Medulla oblongata (tissue), 1 donor: Measurements from ENCODE around the gene BMI1.
"Not testable (repeated sequence)": the region's sequence is repeated elsewhere in the genome, so short reads cannot be mapped to it uniquely, and the experiment has no call there.

Experiments
- DNase-seq: peaks from one replicate; pipeline ENCODE4 v3.0.0-alpha.2; 2015; ENCODE audit errors: extremely low spot score

BMI1 gene

DNA sequence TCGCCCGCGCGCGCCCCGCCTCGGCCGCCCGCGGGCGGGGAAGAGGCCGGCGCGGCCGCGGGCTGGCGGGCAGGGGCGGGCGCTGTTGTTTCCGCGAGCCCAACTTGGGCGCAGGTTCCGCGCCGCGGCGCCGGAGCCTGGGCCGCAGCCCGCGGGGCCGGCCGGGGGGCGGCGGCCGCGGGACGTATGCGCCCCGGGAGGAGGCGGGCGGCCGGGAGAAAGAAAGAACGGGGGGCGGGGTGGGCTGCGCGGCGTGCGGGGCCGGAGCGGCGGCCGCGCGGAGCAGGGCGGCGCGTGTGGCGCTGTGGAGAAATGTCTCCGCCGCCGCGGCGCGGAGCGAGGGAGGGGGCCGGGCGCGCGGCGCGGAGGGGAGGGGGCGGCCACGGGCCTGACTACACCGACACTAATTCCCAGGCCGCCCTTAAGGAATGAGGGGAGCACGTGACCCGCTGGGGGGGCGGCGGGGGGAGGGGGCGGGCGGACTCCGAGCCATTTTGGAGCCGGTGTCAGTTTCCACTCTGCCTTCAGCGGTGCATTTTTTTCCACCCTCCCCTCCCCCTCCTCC, at the start of gene BMI1:
TSS of gene BMI1 (plus strand) at position 509 of the 565 bp plus-strand sequence. CDS start 5,351 bp downstream, outside the sequence.
- peak; percentile 83 for DNase-seq

DNA sequence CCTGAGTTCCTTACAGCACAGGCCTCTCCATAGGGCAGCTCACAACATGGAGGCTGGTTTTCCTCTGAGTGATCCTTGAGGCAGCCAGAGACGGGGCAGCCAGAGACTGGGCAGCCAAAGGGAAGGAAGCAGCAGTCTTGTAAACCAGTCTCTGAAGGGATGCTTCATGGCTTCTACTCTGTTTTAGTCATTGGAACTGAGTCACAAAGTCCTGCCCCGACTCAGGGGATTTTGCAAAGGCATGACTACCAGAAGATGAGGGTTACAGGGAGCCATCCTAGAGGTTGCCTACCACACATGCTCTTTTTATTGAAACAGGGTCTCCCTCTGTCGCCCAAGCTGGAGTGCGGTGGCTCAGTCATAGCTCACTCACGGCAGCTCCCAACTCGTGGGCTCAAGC, 49.1 kb upstream of the BMI1 start:
- DNase-seq = no peak

DNA sequence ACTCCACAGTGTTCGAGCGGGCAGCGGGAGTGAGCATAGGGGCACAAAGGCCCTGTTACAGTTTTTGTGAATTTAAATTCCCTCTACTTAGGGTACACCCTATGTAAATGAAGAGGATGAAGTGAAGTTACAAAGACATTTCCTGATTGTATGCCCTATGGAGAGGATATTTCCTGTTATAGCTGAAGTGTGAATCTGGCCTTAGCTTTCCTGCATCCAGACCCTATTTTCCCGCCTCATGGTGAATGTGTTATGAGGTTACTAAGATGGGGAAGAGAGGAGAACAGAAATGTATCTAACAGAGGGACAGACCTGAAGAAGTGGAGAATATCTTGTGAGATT, 42.5 kb upstream of the BMI1 start:
- DNase-seq = no peak

DNA sequence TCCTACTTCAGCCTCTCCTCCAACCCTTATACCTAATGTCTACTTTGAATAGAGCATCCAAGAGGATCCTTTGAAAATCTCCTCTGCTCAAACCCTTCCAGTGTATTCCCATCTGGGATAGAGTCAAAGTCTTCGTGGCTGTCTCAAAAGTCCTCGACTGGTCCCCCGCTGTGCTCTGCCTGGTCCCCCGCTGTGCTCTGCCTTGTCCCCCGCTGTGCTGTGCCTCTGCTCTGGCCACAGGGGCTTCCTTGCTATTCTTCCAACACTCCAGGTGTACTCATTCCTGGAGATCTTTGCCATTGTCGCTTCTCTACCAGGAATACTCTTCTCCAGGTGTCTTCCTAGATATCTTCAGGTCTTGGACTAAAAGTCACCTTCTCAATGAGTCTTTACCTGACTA, 40.8 kb upstream of the BMI1 start:
- no peak for DNase-seq

DNA sequence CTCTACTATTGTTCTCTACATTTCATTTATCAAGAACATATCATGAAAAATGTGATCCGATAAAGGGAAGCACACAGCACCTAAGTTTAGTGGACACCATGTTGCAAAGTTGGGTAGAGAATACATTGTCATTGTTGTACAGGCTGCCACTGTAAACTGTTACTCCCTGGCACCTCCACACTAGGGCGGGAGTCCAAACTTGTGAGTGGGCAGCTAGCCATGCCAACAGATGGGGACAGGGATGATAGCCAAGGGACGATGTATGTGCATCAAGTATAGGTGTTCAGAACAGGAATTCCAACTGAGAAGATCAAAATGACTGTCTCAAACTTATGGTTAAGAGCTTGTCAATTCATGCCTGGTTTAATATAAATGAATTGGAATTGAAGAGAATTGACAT, 35.8 kb upstream of the BMI1 start:
- no peak for DNase-seq

DNA sequence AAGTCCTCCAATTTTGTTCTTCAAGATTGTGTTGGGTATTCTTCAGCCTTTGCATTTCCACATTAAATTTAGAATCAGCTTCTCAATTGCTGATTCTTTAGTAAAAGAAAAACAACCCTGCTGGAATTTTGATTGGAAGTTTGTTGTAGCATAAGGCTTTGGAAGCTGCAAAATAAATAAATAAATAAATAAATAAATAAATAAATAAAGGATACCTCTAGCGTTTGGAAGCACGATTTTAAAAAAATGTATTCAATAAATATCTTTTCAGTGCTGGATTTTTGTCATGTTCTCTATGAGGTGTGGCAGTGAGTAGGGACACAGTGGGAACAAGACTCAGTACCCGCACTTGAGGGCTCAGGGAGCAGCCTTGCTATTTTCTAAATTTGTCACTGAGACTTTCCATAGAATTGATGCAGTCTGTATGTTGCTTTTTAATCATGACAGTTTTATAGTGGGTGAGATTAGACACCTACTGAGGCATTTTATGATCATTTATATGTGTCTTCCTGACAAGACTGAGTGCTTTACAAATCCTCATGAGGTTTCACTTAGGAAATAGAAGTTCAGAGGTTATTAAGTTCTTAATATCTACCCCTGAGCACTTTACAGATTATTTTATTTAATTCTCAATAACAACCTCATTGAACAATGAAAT, 27.0 kb upstream of the BMI1 start:
- no peak for DNase-seq

DNA sequence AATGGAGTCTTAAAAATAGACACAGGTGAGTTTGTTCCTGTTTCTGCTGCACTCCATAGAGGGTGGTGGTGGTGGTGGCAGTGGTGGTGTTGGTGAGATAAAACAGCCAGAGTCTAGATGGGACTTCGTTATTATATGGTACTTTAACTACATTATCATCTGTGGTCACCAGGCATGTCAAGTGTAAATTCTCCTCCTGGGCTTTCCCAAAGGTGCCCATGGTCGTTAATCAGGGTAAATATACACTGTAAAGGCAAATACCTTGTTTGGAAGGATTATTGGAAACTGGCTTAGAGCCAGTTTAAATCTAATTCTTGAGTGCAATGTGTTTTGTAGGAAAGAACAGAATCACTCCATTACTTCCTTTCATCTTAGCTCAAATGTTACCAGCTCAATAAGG, 26.2 kb upstream of the BMI1 start:
- DNase-seq = no peak

DNA sequence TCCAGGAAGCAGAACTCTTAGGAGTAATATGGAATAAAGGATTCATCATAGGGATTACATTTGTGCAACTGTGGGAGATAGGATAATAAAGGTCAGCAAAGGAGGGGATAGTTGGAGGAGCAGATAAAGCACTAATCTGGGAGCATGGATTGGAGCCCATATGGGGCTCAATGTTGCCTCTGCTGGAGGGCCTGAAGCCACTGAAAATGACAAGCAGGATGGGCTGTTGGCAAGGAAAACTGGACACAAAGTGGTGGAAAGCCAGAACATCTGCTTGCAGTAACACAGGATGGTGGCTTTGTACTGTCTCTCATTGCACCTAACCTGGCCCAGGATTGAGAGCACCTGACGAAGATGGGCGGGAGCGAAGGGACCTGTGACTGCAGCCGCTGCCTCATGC, 19.7 kb upstream of the BMI1 start:
- no peak for DNase-seq

DNA sequence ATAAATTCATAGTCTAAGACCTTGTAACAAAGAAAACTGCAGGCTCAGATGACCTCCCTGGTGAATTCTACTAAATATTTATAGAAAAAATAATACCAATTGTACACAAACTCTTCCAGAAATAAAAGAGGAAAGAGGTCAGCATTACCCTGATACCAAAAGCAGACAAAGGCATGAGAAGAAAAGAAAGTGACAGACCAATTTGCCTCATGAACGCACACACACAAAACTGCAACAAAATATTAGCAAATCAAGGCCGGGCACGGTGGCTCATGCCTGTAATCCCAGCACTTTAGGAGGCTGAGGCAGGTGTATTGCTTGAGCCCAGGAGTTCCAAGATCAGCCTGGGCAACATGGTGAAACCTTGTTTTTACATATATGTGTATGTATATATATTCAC, 17.4 kb upstream of the BMI1 start:
- DNase-seq = no peak

DNA sequence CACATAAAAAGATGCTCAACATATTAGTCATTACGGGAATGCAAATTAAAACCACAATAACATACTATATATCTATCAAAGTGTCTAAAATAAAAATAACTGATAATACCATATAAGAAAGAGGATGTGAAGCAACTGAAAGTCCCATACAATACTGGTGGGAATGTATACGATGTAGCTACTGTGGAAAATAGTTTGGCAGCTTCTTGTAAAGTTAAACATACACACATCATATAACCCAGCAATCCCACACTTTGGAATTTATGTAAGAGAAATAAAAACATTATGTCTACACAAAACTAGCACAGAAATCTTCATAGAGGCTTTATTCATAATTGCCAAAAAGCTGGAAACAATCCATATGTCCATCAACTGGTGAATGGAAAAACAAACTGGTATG, 15.2 kb upstream of the BMI1 start:
- DNase-seq = no peak

DNA sequence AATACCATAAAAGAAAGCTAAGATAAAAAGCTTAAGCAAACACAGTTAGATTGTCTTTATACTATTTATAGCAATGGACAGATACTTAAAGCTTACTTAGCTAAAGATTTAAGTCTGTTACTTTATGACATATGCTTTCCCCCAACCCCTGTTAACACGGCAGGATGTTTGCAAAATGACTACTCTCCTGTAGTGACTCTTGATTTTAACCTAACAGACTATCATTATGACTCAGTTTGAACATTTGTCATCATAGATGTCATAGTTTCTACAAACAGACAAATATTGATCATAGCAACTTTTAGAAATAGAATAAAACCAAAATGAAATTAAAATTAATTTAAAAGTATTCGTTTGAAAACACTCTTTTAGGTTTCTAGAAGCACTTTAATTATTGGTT, 12.5 kb upstream of the BMI1 start:
- no peak for DNase-seq

DNA sequence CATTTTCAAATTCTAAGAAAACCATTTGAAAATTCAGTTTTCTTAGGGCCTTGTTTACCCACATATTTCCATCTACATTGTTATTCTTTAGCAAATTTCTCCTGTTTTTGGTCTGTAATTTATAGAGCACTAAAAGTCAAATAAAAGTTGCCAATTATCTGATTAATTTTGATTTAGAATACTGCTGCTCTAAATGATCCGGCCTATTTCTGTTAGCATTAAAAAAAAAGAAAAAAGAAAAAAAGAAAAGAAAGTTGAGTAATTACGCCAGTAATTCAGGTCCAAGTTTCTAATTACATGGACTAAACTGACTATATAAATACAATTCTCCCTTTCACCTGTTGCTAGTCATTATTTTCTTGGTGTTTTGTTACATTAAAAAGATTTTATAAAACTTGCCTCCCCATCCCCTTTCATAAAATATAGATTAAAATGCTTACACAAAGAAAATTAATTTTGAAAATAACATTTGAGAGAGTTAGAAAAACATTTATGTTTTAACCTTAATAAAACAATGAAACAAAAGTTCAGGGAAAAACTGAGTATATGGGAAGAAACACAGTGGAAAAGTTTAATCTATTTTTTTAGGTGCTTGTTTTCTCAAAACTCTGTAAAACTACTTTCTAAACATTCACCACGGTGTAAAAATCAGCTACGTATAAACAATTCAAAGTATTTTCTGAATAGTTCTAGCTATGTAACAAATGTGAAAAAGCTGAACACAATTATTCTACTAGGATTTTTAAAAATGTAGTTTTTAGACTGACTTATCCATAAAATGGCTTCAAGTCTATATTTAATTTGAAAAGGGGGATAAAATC, 11.5 kb upstream of the BMI1 start:
- no peak for DNase-seq

DNA sequence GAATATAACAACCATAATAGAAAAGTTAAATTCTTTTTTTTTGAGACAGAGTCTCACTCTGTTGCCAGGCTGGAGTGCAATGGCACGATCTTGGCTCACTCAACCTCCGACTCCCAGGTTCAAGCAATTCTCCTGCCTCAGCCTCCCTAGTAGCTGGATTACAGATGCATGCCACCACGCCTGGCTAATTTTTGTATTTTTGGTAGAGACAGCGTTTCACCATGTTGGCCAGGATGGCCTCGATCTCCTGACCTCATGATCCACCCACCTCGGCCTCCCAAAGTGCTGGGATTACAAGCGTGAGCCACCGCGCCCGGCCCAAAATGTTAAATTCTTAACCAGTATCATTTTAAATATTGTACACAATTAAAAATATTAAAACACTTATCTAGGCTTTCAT, 10.9 kb upstream of the BMI1 start:
- not testable (repeated sequence) for DNase-seq

DNA sequence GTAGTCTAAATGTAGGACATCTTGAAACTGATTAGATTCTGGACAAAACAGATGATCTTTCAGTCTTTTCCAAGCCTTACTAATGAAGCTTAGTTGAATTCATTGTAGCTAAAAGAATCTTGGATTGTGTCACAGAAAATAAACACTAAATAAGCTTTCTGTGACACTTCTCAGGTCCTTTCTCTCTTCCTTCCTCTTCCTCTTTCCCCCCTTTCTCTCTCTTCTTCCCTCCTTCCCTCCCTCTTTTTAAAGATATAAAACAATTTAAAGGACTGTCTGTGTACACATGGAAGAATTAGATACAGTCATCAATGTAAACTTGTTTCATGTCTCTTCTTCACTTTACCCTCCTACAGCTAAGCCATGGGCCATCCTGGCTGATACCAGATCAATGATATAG, 10.0 kb upstream of the BMI1 start:
- no peak for DNase-seq

DNA sequence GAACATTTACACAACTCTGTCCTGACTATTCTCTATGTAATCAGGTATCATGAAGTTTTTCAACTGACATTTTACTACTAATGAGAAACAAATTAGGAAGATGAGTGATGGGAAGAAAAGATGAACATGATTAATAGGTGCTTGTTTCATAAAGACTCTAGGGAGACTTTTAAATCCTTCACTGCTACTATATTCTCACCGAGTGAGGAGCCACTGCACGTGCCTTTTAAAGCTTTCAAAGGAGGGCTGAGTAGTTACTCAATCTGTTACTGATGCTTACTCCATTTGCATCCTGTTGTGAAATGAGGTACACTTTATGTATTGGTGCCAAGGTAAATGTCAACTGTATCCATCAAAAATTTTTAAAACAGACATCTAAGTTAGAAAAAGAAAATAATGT, 6.0 kb upstream of the BMI1 start:
- DNase-seq = peak; percentile 15

DNA sequence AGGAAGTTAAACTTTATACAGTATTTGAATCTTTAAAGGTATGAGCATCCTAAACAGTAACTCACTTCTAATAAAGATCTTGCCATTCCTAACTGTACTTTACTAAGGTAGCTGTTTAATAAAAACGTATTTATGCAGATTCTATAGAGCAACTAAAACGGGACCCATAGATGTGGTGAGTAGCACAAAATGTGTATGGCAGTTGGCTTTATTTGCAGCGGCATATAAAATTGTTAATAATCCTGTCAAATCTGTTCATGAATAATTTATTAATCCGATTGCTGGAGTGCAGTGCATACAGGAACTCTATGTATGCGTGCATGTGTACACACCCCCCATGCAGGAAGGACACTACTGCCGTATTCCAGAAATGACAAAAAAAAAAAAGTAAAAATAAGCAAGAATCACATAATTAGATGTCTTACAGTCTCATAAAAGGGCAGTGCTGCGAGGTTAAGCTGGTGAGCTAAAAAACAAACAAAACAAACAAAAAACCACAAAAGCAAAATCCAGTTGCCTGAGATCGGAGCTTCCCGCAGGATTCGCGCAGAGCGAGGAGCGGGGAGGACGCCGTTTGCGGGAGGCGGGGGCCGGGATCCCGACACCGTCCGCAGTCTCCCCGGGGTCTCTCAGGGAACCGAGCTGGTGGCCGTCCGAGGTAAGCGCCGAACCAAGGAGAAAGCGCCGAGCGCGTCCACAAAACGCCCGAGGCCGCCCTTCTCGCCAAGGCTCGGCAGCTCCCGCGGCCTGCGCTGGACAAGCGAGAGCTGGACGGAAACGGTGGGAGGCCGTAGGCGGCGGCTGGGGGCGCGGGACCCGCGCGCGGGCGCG, 5.2 kb upstream of the BMI1 start:
- DNase-seq = peak; percentile 47

DNA sequence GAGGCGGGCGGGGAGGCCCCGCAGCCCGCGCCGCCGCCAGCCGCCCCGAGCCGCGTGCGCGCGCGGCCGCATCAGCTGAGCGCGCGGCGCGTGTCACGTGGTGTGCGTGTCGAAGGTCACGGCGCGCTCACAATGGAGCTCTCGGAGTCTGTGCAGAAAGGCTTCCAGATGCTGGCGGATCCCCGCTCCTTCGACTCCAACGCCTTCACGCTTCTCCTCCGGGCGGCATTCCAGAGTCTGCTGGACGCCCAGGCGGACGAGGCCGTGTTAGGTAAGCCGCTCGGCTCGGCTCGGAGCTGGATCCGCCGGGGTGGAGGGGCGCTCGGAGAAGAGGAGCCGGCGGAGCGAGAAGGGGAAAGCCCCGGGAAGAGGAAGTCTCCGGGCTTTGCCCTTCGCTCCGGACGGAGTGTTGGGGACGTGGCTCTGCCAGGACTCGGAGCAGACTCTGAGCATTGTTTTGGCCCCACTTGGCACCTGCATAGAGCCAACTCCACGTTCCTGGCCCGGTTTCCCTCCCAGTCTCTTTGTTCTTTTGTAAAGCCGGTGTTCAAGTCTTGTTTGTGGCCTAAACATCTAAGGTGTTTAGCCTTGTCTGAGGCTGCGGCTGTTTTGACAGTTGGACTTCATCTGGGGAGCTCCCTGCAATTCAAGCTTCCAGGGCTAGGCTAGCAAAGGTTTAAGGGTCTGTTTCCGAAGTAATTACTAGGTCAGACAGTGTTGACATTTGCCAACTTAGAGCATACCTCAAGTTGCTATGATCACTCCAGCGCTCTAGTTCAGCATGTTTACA, 4.4 kb upstream of the BMI1 start, which contains the start of gene COMMD3:
TSS of gene COMMD3 (plus strand) at position 103 of the 790 bp plus-strand sequence. CDS start at position 133, 30 bp downstream.
- DNase-seq = peak; percentile 93

DNA sequence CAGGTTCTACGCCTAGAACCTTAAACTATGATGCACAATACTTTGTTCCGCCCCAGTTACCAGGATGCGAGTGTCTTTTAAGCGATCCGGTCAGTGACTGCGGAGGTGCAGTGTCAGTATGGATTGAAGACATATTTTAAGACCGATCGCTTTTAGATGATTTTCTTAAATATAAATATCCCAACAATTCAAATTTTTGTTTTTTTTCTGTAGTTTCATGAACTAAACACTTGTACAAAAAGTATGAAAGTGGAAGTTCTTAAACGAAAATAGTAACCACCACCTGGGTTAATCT, 3.9 kb upstream of the BMI1 start:
- DNase-seq = no peak

DNA sequence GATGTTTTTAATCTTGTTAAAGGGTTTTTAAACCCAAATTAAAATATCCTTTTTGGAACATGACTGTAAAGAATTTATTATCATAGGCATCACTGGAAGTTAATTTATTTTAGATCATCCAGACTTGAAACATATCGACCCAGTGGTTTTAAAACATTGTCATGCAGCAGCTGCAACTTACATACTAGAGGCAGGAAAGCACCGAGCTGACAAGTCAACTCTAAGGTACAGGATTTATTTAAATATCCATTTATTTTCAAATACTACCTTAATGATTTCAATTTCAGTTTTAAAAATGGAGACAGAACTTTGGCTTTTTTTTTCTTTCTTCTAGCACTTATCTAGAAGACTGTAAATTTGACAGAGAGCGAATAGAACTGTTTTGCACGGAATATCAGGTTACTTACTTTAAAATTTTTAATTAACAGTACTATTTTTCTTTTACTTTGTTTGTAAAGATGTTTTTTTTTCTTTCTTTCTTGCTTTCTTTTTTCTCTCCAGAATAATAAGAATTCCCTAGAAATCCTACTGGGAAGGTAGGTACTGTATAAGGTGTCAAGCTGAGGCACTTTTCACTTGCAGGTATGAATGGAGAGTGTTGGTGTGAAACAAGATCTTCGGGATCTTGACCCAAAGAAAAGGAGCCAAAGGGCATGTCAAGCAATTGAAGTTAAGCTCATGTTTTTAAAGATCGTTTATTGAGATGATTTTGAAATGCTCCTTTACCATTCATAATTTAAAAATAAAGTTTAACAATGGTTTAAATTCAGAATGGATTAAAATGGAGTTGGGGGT, 2.9 kb upstream of the BMI1 start:
- DNase-seq = no peak

DNA sequence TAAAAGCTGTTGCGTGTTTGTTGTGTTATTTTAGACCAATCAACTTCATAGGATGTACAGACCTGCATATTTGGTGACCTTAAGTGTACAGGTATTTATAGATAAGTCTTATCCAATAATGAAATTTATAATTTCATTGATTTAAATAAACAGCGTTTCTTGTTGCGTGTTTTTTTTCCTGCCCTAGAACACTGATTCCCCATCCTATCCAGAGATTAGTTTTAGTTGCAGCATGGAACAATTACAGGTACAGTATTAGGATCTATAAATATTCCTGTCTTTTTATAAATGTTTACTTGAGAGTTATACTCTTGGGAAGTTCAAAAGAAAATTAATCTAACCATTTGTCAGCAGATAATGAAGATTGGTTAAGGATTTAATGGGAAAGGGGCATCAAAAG, 2.1 kb upstream of the BMI1 start:
- DNase-seq = no peak

DNA sequence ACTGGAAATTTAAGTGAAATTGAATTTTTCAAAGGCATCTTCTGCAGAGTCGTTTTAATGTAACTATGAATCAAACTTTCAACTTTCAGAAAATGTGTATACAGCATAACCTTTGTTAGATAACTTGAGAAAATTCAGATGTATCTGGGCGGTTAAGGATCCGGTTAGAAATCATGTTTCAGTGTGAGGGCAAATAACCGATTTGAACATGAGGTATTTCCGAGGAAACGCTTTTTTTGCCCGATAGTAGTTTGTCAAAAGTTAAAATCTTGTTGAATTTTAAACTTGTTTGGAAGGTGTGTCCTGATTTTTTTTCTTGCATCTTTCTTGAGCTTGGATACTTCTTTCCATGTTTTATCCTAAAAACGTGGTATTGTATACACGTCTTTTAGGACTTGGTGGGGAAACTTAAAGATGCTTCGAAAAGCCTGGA, 1.3 kb upstream of the BMI1 start:
- DNase-seq = peak; percentile 50
